ENCODE data around the gene PTPRN2.

GRCh38 chr7:157711353-157711888 is 876.2 kb downstream of the PTPRN2 start:
- TF ChIP-seq EZH2 (IDR thresholded peaks at IDR 0.05; ENCODE audit: borderline replicate concordance, low read depth, low read length, poor library complexity, severe bottlenecking) (no peak), CTCF (conservative IDR thresholded peaks at IDR 0.05; ENCODE audit: low read depth, low read length) (no peak)

Measured in A673 (cell line).